NCI-H2227 (cell line): ENCODE data around the gene GPX5.
"Not testable (repeated sequence)": the region's sequence is repeated elsewhere in the genome, so short reads cannot be mapped to it uniquely, and the experiment has no call there.

Source experiments
- DNase-seq: peaks from one replicate; lab custom pipeline; 2025; ENCODE audit not compliant: unreplicated experiment; lab: John Stamatoyannopoulos, UW

Gene GPX5, protein sequence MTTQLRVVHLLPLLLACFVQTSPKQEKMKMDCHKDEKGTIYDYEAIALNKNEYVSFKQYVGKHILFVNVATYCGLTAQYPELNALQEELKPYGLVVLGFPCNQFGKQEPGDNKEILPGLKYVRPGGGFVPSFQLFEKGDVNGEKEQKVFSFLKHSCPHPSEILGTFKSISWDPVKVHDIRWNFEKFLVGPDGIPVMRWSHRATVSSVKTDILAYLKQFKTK

DNA sequence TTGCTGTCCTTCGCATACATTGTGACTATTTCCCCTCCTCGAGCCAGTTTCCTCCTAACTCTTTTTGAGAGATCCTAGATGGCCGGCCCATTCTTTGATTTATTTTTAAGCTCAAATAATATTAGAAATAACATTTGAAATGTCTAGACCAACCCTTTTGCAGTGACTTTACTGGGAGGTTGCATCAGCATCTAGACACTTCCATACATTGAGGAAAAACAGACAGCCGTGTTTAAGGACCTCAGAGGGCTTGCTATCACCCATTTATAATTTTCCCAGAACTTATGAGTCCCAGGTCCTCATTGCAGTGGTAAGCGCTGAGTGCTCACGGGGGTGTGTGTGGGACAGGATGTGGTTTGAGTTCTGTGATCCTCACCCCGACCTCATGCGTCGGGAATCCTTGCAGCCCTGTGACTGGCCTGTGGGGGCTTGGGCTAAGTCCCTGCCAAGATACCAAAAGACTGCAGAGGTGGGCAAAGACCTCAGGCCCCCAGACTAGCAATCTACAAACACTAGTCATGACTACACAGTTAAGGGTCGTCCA lies at the start of gene GPX5:
Gene GPX5 (plus strand): TSS at position 386 of the 544 bp plus-strand sequence. CDS start 133 bp downstream, at position 519.
- no peak for DNase-seq

DNA sequence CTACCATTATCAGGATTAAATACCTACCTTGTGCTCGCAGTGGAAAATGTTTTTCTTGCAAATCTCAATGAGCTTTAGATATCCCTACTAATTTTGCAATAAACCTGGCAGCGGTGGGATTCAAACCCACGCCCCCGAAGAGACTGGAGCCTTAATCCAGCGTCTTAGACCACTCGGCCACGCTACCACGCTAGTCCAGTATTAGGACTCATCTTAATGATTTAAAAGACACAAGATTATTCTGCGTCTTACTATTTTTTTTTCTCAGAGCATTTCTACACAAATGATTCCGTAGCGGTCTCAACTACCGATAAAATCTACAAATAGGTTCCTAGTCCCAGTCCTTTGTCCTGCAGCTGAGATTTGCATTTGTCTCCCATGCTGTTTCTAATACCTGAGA lies 47.2 kb upstream of the GPX5 start:
- DNase-seq = peak; percentile 16

DNA sequence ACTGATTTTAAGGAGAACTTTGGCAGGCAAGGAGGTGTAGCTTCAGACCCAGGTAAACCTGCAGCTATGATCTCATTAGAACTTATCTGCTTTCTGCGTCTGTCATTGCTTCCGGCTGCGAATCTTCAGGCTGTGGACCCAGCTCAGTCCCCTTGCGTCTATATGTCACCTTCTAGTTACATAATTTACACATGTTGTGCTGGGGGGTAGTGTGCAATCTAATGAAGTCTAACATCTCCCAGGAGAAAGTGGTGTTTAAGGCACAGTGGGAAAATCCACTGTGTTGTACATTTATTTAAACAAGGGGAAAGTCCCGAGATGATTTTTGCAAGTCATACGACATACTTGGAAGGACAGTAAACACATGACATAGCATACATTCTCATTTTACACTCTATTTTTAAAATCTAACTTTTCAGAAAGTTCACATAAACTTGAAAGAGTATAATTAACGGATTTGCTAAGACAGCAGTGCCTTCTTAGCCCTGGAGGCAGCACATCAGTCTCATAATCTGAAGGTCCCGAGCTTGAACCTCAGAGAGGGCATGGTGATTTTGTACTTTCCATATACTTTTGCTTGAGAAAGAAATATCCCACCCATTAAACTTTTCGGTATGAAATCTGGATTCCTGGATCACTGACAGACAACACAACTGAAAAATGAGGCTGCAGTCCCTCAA lies 45.3 kb upstream of the GPX5 start:
- no peak for DNase-seq

DNA sequence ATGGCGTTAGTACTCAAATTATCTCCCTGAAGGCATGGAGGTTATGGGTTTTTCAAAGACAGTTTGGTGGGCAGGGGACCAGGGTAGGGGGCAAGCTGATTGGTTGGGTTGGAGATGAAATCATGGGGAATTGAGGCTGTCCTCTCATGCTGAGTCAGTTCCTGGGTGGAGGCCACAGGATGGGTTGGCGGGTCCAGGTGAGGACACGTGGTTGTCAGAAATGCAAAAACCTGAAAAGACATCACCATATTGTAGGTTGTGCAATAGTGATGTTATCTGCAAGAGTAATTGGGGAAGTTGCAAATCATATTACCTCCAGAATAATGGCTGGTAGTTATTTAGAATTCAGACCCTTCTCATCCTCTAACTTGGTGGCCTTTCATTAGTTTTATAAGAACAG lies 40.2 kb upstream of the GPX5 start:
- DNase-seq = no peak

DNA sequence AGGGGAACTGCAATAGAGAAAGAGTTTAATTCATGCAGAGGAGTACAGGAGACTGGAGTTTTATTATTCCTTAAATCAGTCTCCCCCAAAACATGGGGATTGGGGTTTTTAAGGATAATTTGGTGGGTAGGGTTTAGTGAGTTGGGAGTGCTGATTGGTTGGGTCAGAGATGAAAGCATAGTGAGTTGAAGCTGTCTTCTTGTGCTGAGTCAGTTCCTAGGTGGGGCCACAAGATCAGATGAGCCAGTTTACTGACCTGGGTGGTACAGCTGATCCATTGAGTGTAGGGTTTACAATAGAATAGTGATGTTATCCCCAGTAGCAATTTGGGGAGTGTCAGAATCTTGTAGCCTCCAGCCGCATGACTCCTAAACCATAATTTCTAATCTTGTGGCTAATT lies 39.1 kb upstream of the GPX5 start:
- DNase-seq = no peak

DNA sequence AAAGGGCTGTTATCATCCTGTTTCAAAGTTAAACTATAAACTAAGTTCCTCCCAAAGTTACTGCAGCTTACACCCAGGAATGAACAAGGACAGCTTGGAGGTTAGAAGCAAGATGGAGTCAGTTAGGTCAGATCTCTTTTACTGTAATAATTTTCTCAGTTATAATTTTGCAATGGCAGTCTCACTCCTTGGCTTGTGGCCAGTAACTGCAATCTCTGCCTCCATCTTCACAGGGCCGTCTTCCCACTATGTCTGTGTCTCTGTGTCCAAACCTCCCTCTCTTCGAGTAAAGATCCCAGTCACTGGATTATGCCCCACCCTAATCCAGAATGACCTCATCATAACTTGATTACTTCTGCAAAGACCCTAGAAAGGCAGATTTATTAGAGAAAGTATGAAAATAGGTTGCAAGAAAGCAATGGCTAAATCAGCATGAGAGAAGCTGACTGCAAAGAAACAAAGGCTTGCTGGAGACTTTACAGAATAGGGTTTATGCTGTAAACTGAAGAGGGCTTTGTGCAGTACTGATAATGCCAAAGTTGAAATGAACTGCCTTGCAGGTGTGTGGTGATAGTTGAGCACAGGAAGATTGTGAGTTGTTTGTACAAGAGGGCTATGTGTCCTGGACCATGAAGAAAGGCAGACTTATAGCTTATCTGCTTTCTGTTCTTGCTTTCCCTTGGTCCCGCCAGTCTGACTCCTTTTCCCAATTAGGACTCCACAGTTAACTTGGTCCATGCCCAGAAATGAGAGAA lies 38.5 kb upstream of the GPX5 start:
- no peak for DNase-seq

DNA sequence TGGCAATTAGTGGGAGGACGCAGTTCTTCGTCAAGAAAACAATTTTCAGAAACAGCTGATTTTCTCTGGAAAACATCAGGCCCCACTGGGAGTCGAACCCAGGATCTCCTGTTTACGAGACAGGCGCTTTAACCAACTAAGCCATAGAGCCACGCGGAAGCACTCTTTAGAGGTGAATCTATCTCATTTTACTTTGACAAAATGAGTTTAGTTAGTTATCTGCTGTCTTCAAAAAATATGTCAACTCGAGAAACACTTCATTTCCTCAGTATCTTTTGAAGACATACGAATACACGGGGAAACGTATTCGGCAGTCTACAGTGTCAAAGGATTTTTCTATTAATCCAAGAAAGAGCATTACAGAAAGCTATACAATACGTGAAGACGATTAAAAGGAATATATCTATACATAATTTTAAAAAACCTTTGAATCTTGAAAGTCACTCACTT lies 36.7 kb upstream of the GPX5 start:
- peak; percentile 72 for DNase-seq

DNA sequence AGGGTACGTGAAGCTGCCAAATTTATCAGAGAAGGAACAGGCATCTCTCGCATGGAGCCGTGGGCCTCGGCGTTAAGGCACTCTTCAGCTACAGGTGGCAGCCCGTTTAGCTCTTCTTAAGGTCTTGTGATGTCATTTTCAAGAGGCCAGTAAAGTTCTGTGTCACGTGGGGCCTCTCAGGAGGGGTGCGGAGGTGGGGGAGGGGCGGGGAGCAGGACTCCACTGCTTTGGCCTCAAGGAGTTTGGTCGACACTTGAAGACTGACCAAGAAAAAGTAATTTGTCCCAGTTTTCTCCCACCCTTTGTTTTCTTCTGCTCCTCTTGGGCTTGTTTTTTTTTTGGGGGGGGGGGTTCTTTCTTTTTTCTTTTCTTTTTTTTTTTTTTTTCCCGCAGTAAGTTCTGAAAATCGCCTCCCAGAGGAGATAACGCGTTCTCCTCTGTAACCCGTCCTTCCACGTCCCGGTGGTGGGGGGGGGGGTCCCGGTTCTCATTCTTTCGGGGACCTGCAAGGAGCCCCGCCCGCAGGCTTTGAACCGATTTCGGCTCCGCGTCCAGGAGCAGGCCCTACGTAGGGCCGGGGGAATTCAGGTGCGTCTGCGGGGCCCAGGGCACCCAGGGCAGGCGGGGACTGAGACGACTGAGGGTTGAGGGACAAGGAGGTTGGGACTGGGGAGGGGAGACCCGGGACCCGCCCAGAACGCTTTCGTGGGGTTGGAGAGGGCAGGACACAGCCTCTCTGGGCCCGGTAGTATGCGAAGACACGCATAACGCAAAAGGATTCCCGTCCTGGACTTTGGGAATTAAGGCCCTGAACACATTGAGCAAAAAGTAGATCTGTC lies 36.1 kb upstream of the GPX5 start:
- DNase-seq = peak; percentile 49

DNA sequence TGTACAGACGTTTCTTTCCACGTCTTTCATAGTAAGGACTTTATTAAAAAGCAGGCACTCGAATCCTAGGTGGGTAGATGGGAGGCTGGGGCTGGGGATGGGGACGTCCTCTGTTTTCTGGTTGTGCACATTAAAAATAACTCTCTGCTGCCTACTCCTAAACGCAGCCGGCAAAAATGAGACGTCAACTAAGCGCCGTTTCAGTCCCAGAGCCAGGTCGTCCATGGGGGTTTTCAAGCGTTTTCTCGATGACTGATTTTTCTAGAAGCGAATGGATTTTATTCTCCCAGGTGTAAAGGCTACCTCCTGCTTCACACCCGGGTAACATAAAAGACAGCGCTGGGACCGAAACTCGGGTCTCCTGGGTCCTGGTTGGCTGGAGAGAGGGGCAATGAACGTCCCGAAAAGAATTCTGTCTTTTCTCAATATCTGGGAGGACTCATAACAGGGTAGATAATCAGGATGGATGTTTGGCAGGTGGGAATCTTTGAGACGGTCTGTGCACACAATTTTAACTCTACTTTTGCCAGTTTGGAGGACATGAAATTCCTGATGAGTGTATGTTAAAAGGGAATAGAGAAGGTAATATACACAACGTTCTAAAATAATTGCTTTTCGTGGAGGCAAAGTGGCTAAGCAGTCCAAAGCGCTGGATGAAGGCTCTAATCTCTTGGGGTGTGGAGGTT lies 35.3 kb upstream of the GPX5 start:
- DNase-seq = peak; percentile 27

DNA sequence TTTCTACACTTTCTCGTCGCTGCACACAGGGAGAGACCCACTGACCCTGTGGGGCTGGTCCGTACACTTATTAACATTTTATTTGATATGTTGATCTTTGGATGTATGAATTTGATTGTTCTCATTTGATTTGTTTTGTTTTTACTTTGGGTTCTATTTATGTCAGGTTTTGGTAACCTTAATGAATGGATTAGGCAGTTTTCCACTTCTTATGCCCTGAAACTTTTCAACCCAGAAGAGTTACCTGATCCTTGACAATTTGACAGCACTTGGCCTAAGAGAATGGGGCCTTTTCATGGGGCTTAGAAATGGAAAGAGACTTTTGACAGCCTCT lies 33.7 kb upstream of the GPX5 start:
- DNase-seq = no peak

DNA sequence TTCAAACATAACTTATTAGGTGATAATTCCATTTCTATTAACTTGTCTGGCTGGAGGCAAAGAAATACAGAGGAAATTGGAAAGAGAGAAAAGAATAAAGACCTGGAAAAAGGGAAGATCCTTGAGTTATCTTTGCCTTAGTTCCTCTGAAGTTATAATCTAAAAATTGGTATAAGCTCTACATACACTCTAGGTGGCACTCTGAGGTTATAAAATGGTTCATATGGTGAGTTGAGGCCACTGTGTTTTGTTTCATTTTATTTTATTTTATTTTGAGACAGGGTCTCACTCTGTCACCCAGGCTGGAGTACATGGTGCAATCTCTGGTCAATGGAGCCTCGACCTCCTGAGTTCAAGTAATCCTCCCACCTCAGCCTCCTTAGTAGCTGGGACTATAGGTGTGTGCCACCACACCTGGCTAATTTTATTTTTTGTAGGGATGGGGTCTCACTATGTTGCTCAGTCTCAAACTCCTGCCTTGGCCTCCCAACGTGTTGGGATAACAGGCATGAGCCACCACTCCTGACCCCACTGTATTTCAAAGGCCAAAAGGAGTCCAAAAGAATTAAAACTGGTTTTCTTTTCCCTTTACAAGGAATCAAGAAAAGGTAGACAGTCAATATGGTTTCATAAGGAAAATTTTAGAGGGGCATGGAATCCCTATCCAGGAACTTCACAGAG lies 29.4 kb upstream of the GPX5 start:
- DNase-seq = peak; percentile 20

DNA sequence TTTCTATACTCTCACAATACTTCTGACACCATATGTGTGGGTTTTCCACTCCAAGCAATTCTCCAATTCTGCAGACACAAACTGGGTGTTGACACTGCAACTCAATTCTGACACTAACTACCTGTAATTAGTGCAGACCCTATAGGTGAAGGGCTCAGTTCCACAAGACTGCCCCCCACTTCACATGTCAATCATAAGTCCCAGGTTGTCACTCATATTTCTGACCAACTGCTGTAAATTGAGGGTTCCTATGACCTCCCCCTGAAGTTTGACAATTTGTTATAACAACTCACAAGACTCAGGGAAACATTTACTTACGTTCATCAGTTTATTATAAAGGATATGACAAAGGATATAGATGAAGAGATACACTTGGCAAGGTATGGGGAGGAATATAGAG lies 28.4 kb upstream of the GPX5 start:
- DNase-seq = no peak

DNA sequence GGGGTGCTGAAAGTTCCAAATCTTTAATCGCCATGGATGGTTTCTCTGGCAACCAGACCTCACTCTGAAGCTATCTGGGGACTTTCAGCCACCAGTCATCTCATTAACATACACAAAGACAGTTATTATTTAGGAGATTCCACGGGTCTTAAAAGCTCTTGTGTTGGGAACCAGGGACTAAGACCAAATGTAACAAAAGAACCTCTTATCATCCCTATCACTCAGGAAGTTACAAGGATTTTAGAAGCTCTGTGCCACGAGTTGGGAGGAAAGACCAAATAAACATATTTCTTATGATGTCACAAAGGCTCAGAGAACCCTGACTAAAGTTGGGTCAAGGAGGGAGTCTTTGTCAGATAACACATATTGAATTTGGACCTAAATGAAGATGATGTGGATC lies 27.8 kb upstream of the GPX5 start:
- no peak for DNase-seq

DNA sequence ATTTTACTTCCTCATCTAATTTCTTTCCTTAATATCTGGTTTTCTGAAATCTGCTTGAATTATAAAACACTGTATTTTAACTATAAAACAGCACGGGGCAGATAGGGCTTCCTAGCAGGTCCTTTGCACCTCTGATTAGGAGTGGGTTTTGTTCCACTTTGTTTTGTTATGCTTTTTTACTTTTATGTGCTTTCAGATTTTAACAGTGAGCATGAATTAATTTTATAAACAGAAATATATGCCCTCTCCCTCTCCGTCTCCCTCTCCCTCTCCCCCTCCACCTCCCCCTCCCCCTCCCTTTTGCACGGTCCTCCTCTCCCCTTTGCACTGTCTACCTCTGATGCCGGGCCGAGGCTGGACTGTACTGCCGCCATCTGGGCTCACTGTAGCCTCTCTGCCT lies 24.4 kb upstream of the GPX5 start:
- no peak for DNase-seq

DNA sequence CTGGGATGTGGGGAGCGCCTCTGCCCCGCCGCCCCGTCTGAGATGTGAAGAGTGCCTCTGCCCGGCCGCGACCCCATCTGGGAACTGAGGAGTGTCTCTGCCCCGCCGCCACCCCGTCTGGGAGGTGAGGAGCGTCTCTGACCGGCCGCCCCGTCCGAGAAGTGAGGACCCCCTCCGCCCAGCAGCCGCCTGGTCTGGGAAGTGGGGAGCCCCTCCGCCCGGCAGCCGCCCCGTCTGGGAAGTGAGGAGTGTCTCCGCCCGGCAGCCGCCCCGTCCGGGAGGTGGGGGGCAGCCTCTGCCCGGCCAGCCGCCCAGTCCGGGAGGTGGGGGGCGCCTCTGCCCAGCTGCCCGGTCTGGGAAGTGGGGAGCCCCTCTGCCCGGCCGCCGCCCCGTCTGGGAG lies 23.5 kb upstream of the GPX5 start:
- not testable (repeated sequence) for DNase-seq

DNA sequence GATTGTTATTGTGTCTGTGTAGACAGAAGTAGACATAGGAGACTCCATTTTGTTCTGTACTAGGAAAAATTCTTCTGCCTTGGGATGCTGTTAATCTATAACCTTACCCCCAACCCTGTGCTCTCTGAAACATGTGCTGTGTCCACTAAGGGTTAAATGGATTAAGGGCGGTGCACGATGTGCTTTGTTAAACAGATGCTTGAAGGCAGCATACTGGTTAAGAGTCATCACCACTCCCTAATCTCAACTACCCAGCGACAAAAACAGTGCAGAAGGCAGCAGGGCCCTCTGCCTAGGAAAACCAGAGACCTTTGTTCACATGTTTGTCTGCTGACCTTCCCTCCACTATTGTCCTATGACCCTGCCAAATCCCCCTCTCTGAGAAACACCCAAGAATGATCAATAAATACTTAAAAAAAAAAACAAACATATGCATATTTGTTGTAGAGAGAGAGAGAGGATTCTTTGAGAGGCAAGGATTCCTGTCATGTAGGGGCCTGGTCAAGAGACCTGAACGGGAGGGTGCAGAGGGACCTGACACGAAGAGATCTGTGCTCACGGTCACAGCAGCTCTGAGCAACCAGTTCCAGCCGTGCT lies 22.9 kb upstream of the GPX5 start:
- not testable (repeated sequence) for DNase-seq

DNA sequence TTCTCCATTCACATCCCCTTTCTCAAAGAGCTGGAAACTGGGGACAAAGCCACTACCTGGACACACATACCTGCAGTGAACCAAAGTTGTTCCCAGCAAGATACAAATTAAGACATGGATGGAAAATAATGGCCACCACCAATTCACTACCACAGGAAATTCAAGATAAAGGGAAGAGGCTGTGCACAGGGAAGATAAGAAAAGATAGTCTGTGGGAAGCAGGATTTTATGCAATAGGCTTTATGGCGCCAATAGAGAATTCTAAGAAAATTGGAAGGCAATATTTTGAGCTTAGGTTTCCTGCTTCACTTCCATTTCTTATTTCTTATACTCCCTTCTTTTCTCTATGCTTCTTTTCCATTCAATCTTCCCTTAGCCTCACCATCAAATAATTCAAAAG lies 19.9 kb upstream of the GPX5 start:
- no peak for DNase-seq

DNA sequence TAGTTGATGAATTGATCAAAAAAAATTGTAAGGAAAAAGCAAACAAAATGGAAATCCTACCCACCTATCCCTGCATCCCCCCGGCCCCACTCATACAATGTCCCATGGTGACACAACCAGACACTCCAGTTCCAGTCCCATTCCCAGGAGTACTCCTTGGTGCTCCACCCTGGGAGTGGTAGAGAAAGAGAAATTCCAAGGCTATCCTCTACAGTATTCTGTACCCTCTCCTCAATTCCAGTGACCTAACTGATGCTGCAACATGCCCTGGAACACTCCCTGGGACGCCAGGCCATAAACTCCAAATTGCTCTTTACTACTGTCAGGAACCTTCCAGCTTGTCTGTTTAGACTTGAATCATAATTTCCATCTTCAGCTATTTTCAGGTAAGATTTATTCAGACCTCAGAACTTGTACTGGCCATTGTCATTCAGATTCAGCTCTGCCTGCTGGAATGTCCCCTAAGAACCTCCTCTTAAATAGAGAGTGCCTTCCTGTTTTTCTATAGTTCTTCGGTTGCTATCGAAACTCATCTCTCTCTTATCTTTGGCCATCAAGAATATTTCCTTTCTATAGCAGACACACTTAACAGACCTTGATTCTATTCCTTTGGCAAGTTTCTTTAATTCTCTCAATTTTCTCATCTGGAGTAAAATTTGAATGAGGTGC lies 18.7 kb upstream of the GPX5 start:
- no peak for DNase-seq
